ENCODE data around the gene BPIFB6. TPM values are rescaled to one million over a fixed set of nuclear protein-coding genes. Genes with fewer than 3 reads are reported as not detected.

BPIFB6 gene
- total and polyA plus RNA-seq, 2 donors (not counting 3 experiments of a cell fraction or from before 2014, with no cell fraction given) = not detected

GRCh38 chr20:32990426-32990825, 41.0 kb upstream of the BPIFB6 start:
- peaks cover 2 to 4% of the 10 kb centered on the region in 2 experiments for H3K27me3 ChIP-seq (ENCODE audit: control insufficient read depth in 2 of 2, insufficient read depth in 2 of 2, low read length in 2 of 2)
- FAIRE-seq = no peak

More at GRCh38 chr20:32990426-32990825, 41.0 kb upstream of the BPIFB6 start:
- Histone ChIP-seq H3K27ac (ENCODE audit: insufficient read depth, low read depth, low read length) (no peak overlapping the region), H2AFZ (ENCODE audit: low read depth, low read length) (no peak overlapping the region), H3K9ac (replicated peaks; ENCODE audit: extremely low read depth, insufficient read depth, low read length) (no peak overlapping the region), H3K79me2 (ENCODE audit: control insufficient read depth, insufficient read depth, low read length) (no peaks in the 10 kb centered on the region), H4K20me1 (replicated peaks; ENCODE audit: control insufficient read depth, extremely low read depth, insufficient read depth, low read length) (no peaks in the 10 kb centered on the region), H3K9me1 (replicated peaks; ENCODE audit: control insufficient read depth, extremely low read depth, insufficient read depth, low read length) (no peaks in the 10 kb centered on the region), H3K4me1 (ENCODE audit: control insufficient read depth, extremely low read depth, insufficient read depth, low read length) (no peaks in the 10 kb centered on the region), H3K9me3 (replicated peaks; ENCODE audit: control insufficient read depth, insufficient read depth, low read length) (no peaks in the 10 kb centered on the region), H3K4me2 (ENCODE audit: insufficient read depth, low read length) (no peak overlapping the region), H3K36me3 (ENCODE audit: control insufficient read depth in 2 of 2, extremely low read depth in 1 of 2, insufficient read depth in 2 of 2, low read length in 2 of 2) (no peaks in the 10 kb centered on the region), H3K4me3 (replicated peaks in 1 of 3; ENCODE audit: insufficient read depth in 1 of 3, low read depth in 1 of 3, low read length in 3 of 3) (no peak overlapping the region)
- DNase-seq (ENCODE audit: low read depth, low spot score) = no peak
- TF ChIP-seq CTCF (IDR thresholded peaks at IDR 0.05; ENCODE audit: extremely low read depth in 1 of 2, insufficient read depth in 1 of 2, low read depth in 1 of 2, low read length in 2 of 2) (no peak), FOS (IDR thresholded peaks at IDR 0.05; ENCODE audit: borderline replicate concordance, insufficient read depth, low read length) (no peak), MYC (IDR thresholded peaks at IDR 0.05; ENCODE audit: low read depth, low read length) (no peak), EZH2 (IDR thresholded peaks at IDR 0.05; ENCODE audit: borderline replicate concordance, low read depth, low read length, severe bottlenecking) (no peak), GATA2 (IDR thresholded peaks at IDR 0.05; ENCODE audit: insufficient read depth, insufficient read length, low read depth, low read length) (no peak), JUN (IDR thresholded peaks at IDR 0.05; ENCODE audit: borderline replicate concordance, insufficient read depth, insufficient read length, low read depth) (no peak), POLR2A (IDR thresholded peaks at IDR 0.05; ENCODE audit: low read depth, low read length) (no peak), MAX (IDR thresholded peaks at IDR 0.05; ENCODE audit: insufficient read depth, insufficient read length) (no peak), POLR2AphosphoS5 (IDR thresholded peaks at IDR 0.05; ENCODE audit: insufficient read depth, low read depth, low read length) (no peak)
- intact Hi-C loops (cut with micrococcal nuclease) (no loop called here), dilution Hi-C loops (cut with MboI; ENCODE audit: extremely low pct_ligation_motif_present, low sequenced_read_pairs) (no loop called here)
- ChIA-PET CTCF (no interaction called here), POLR2A (no interaction called here)
- BruUV-seq (replicated peaks) = no TSS peak

Data from endothelial cell of umbilical vein (primary cell).